NCI-H2171 (cell line): ENCODE data around the gene PHB1.
"Not testable (repeated sequence)": the region's sequence is repeated elsewhere in the genome, so short reads cannot be mapped to it uniquely, and the experiment has no call there.

Experiments used
- DNase-seq: peaks from one replicate; lab custom pipeline; 2025; lab: John Stamatoyannopoulos, UW

Gene PHB1

GRCh38 chr17:49406421-49407061 is 8.1 kb downstream of the PHB1 start:
- peak; percentile 14 for DNase-seq

GRCh38 chr17:49404906-49405305 is 9.8 kb downstream of the PHB1 start:
- DNase-seq, result no peak

GRCh38 chr17:49404361-49404760 is 10.3 kb downstream of the PHB1 start:
- no peak for DNase-seq

GRCh38 chr17:49403514-49404289 is 11.0 kb downstream of the PHB1 start:
- DNase-seq, result no peak

GRCh38 chr17:49402706-49403105 is 12.0 kb downstream of the PHB1 start:
- peak; percentile 20 for DNase-seq

- peak; percentile 46 for DNase-seq
These were observed 12.6 kb downstream of the PHB1 start for GRCh38 chr17:49401971-49402611.

GRCh38 chr17:49399995-49400394 is 14.7 kb downstream of the PHB1 start:
- DNase-seq, result no peak

GRCh38 chr17:49397586-49397985 is 17.1 kb downstream of the PHB1 start:
- no peak for DNase-seq

GRCh38 chr17:49393491-49394255 is 21.0 kb downstream of the PHB1 start:
- DNase-seq, result no peak

- DNase-seq, result no peak
These were observed 23.9 kb downstream of the PHB1 start for GRCh38 chr17:49390548-49391324.

GRCh38 chr17:49389514-49390347 is 25.0 kb downstream of the PHB1 start:
- not testable (repeated sequence) for DNase-seq

- DNase-seq, result no peak
These were observed 25.8 kb downstream of the PHB1 start for GRCh38 chr17:49388692-49389513.

GRCh38 chr17:49388290-49388640 is 26.4 kb downstream of the PHB1 start:
- DNase-seq, result no peak

GRCh38 chr17:49387498-49388289 is 27.0 kb downstream of the PHB1 start:
- DNase-seq, result no peak

- DNase-seq, result no peak
These were observed 28.3 kb downstream of the PHB1 start for GRCh38 chr17:49386373-49386772.

- no peak for DNase-seq
These were observed 29.7 kb downstream of the PHB1 start for GRCh38 chr17:49384951-49385350.

GRCh38 chr17:49383060-49383459 is 31.6 kb downstream of the PHB1 start:
- no peak for DNase-seq

- DNase-seq, result no peak
These were observed 32.1 kb downstream of the PHB1 start for GRCh38 chr17:49382556-49382955.

GRCh38 chr17:49381793-49382192 is 32.9 kb downstream of the PHB1 start:
- DNase-seq, result no peak
